GM12878 (cell line): ENCODE results near the gene RAP1GDS1. TPM values are rescaled to one million over a fixed set of nuclear protein-coding genes. Genes with fewer than 3 reads are reported as not detected.

ENCODE experiments used
- ATAC-seq: fragments of 200-7000 bp; cut with Tn5 transposase; 3 replicates; pipeline ENCODE4 v1.9.1; 2020; ENCODE audit warnings: mild to moderate bottlenecking, moderate library complexity
- BruUV-seq: library from RNA; stranded (reverse); fragments of 400-500 nt; replicated peaks from 2 replicates; lab custom pipeline; 2021; lab: Mats Ljungman, UMichigan
- CTCF ChIA-PET: fragments of 300-600 bp; sonication (Branson Sonifier 250); formaldehyde crosslinking; extraction: SDS; loops from one replicate; lab custom pipeline; 2021; ENCODE audit warnings: inconsistent platforms; lab: Yijun Ruan, JAX
- POLR2A ChIA-PET: fragments of 350-600 bp; formaldehyde crosslinking; extraction: SDS; loops from one replicate; lab custom pipeline; 2021; ENCODE audit warnings: inconsistent platforms; lab: Charles Lee
- RAD21 ChIA-PET: fragments of 300-600 bp; sonication (Branson Sonifier 250); formaldehyde crosslinking; loops from one replicate; lab custom pipeline; 2023; ENCODE audit warnings: antibody characterized with exemption; ENCODE audit not compliant: unreplicated experiment; lab: Charles Lee
- SMC1A ChIA-PET: fragments of 300-600 bp; sonication (Branson Sonifier 250); formaldehyde crosslinking; loops from one replicate; lab custom pipeline; 2023; ENCODE audit not compliant: unreplicated experiment, uncharacterized antibody; lab: Charles Lee
- DNase-seq: peaks from one replicate; pipeline ENCODE4 v3.0.0-alpha.2; 2011; ENCODE audit warnings: low read depth, low spot score
- FAIRE-seq: peaks from 3 replicates; lab custom pipeline; 2011; peaks lifted over from hg19 to GRCh38; lab: Jason Lieb, UNC
- H2AFZ ChIP-seq: 2 replicates; pipeline ENCODE4 v1.6.0; 2011; ENCODE audit warnings: low read depth, low read length, control low read depth; ENCODE audit not compliant: control insufficient read depth
- H3K27ac ChIP-seq: 2 replicates; pipeline ENCODE4 v1.5.1; 2011; ENCODE audit warnings: control low read depth; ENCODE audit not compliant: control insufficient read depth, insufficient read depth
- H3K27me3 ChIP-seq, 2 experiments: replicated peaks in 1 of 2; 2 replicates each; pipeline versions ENCODE4 v1.6.0 to v1.6.1; 2011; ENCODE audit warnings: low read length in 1 of 2; ENCODE audit not compliant: control insufficient read depth in 2 of 2, insufficient read depth in 2 of 2
- H3K36me3 ChIP-seq, 2 experiments: 2 replicates each; pipeline ENCODE4 v1.5.1; 2011; ENCODE audit warnings: low read length in 1 of 2; ENCODE audit not compliant: control insufficient read depth in 2 of 2, insufficient read depth in 2 of 2
- H3K4me1 ChIP-seq: 2 replicates; pipeline ENCODE4 v1.6.1; 2011; ENCODE audit warnings: mild to moderate bottlenecking, low read length, moderate library complexity, mixed read lengths; ENCODE audit not compliant: control insufficient read depth, insufficient read depth
- H3K4me2 ChIP-seq: 2 replicates; pipeline ENCODE4 v1.6.0; 2011; ENCODE audit warnings: control low read depth; ENCODE audit not compliant: control insufficient read depth, insufficient read depth
- H3K4me3 ChIP-seq: fragments of 200-600 bp; sonication (generic); 2 replicates; pipeline ENCODE4 v1.5.1; 2016
- H3K79me2 ChIP-seq: 2 replicates; pipeline ENCODE4 v1.6.0; 2011; ENCODE audit warnings: low read length; ENCODE audit not compliant: control insufficient read depth, insufficient read depth
- H3K9ac ChIP-seq: 2 replicates; pipeline ENCODE4 v1.8.0; 2011; ENCODE audit warnings: low read length, control low read depth, mixed read lengths; ENCODE audit not compliant: control insufficient read depth, insufficient read depth
- H3K9me3 ChIP-seq: replicated peaks from 3 replicates; pipeline ENCODE4 v1.5.1; 2011; ENCODE audit warnings: mild to moderate bottlenecking, low read length; ENCODE audit not compliant: control insufficient read depth, insufficient read depth
- H4K20me1 ChIP-seq: 2 replicates; pipeline ENCODE4 v1.6.0; 2011; ENCODE audit not compliant: control insufficient read depth, insufficient read depth
- GABPA ChIP-seq: IDR thresholded peaks from 2 replicates; pipeline ENCODE4 v1.6.1; 2014; ENCODE audit warnings: antibody characterized with exemption, low read depth, mild to moderate bottlenecking, inconsistent platforms
- MXI1 ChIP-seq: fragments of 150-350 bp; IDR thresholded peaks from 2 replicates; pipeline ENCODE4 v1.6.1; 2011; ENCODE audit warnings: low read depth, mild to moderate bottlenecking, inconsistent platforms, low read length, improper control_type of control experiment
- MYC ChIP-seq: IDR thresholded peaks from 2 replicates; pipeline ENCODE4 v1.6.1; 2011; ENCODE audit warnings: mild to moderate bottlenecking, low read length, moderate library complexity, inconsistent platforms; ENCODE audit not compliant: insufficient read depth, insufficient replicate concordance, insufficient read length, severe bottlenecking
- NFYA ChIP-seq: IDR thresholded peaks from 2 replicates; pipeline ENCODE4 v1.6.1; 2011; ENCODE audit warnings: low read depth, mild to moderate bottlenecking, low read length, improper control_type of control experiment, borderline replicate concordance
- RCOR1 ChIP-seq: conservative IDR thresholded peaks from 2 replicates; pipeline ENCODE4 v1.6.1; 2012; ENCODE audit warnings: low read depth, low read length, improper control_type of control experiment
- RUNX3 ChIP-seq: IDR thresholded peaks from 2 replicates; pipeline ENCODE4 v1.6.1; 2012; ENCODE audit warnings: low read length, inconsistent platforms
- SREBF2 ChIP-seq: IDR thresholded peaks from 2 replicates; pipeline ENCODE4 v1.6.1; 2012; ENCODE audit warnings: mild to moderate bottlenecking, low read length
- TCF7 ChIP-seq: IDR thresholded peaks from 2 replicates; pipeline ENCODE4 v1.6.1; 2014; ENCODE audit warnings: antibody characterized with exemption, borderline replicate concordance
- WGBS: methylation state at CpG from one replicate; pipeline ENCODE4 v1.1.6; 2016; ENCODE audit warnings: low lambda C conversion rate; ENCODE audit not compliant: insufficient replicate concordance, insufficient coverage; ENCODE audit errors: missing lambda C conversion rate; 5-methylcytosine and 5-hydroxymethylcytosine counted together
- in situ Hi-C: fragments of 300-500 bp; cut with MboI; formaldehyde crosslinking; loops from 9 replicates; pipeline ENCODE4 v1.14.3; 2018; ENCODE audit warnings: mixed read lengths
- intact Hi-C: fragments of 100-400 bp; cut with micrococcal nuclease; formaldehyde crosslinking; loops from one replicate; pipeline ENCODE4 v1.14.2; 2022; ENCODE audit not compliant: unreplicated experiment
- polyA plus RNA-seq, 11 experiments: library from polyadenylated mRNA; depleted of rRNA in 4 of 11; unstranded in 6 of 11; stranded (reverse) in 5 of 11; fragments of >200 nt; fragmentation: Nextera tagmentation in 4 of 11; fragmentation: Illumina TruSeq in 1 of 11; extraction: Ambion mirVana in 4 of 11; extraction: Trizol in 1 of 11; gene quantifications; 1 replicate in 1 of 11; 2 replicates in 10 of 11; pipeline versions ENCODE4 v1.2.1 to v1.2.3, GENCODE V29; 2011 to 2016; ENCODE audit warnings: inconsistent platforms in 2 of 11, missing spikeins in 2 of 11, low read depth in 1 of 11
- total RNA-seq, 4 experiments: library from RNA; depleted of rRNA in 3 of 4; stranded (reverse); fragments of >200 nt in 3 of 4; fragmentation: Illumina TruSeq in 1 of 4; extraction: Trizol in 1 of 4; gene quantifications; 2 replicates each; pipeline versions ENCODE4 v1.2.1 to v1.2.3, GENCODE V29; 2013 to 2021

RAP1GDS1 gene
- total and polyA plus RNA-seq, 10 of the 15 experiments (the other 5 are each of a cell fraction or from before 2014, with no cell fraction given), result 12.0 to 30.5 (median 20.7) TPM

DNA sequence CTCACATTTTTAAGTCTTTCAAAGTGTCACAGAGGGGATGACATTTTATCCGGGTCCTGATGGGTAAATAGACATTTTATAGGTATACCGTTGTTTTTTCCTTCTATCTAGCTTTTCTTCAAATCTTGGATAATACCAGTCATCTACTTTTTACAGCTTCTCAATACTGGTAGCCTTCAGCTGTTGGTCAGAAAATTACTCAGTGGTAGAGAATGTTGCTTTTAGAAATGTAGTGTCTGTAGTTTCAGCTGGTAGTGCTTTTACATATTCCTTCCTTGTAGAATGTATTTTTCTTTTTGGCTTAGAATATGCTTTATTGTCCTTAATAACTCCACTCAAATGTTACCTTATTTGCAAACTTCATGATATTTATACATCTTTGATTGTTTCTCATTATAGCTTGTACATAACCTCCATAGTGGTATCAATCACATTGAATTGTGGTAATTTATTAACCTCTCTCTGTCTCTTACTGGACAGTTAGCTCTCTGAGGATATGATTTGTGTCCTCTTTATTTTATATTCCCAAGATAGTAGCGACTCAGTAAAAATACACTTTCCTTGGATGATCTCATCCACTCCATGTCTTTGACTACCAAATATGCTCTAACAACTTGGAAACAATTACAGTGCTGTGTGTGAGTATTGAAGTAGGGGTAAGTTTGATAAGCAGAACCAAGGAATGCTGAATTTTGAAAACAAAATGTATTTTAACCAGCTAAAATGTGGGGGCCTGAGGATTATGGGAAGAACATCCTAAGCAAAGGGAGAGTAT, 53.8 kb downstream of the RAP1GDS1 start:
- no peaks in the 10 kb centered on the region for H3K79me2 ChIP-seq
- in situ Hi-C loops, result no loop called here
- H3K36me3 ChIP-seq, result no peaks in the 10 kb centered on the region
- ChIA-PET POLR2A (no interaction called here), RAD21 (no interaction called here), CTCF (interaction anchor here (0.6 kb wide), 1 partner anchor 22 kb away, joined by 3 read pairs; no protein-coding TSS in a partner anchor), SMC1A (interaction anchor here (0.6 to 1.1 kb wide), 3 partner anchors 17 to 1317 kb away, joined by 3 read pairs; no protein-coding TSS in a partner anchor)
- no TSS peak for BruUV-seq
- no peak overlapping the region for H3K4me2 ChIP-seq
- no peak for FAIRE-seq
- no peak overlapping the region for H3K27ac ChIP-seq
- no peak for DNase-seq
- no peak overlapping the region for H3K9ac ChIP-seq
- H3K9me3 ChIP-seq, result no peaks in the 10 kb centered on the region; the same call in 2 of the 3 replicates
- H4K20me1 ChIP-seq, result no peaks in the 10 kb centered on the region
- intact Hi-C loops, result no loop called here
- WGBS, result 95% methylated on average over 3 of the region's 3 CpGs
- no peaks in the 10 kb centered on the region for H3K27me3 ChIP-seq
- no peak overlapping the region for H3K4me3 ChIP-seq
- no peak overlapping the region for H2AFZ ChIP-seq
- ATAC-seq, result no peak
- no peaks in the 10 kb centered on the region for H3K4me1 ChIP-seq
- no peak for TF ChIP-seq RUNX3

DNA sequence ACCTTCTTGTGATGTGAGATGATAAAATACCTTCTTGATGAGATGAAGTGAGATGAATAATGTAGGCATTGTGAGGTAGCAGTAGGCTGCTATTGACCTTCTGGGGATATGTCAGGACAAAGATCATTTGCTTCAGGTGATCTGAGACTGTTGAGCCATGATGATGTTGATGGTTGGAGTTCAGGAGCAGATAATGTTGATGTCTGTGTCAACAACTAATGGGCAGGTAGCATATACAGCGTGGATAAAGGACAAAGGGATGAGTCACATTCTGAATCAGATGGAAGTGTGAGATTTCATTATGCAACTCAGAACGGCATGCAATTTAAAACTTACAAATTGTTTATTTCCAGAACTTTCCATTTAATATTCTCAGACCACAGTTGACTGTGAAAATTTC, 57.3 kb downstream of the RAP1GDS1 start:
- no peak for DNase-seq
- POLR2A ChIA-PET, result no interaction called here
- SMC1A ChIA-PET, result no interaction called here
- no peak overlapping the region for H3K27ac ChIP-seq
- no peaks in the 10 kb centered on the region for H3K79me2 ChIP-seq
- FAIRE-seq, result no peak
- intact Hi-C loops, result no loop called here
- no peaks in the 10 kb centered on the region for H3K36me3 ChIP-seq
- no TSS peak for BruUV-seq
- H3K9me3 ChIP-seq, result no peaks in the 10 kb centered on the region; the same call in 1 of the 3 replicates
- no peak overlapping the region for H3K9ac ChIP-seq
- RAD21 ChIA-PET, result no interaction called here
- no peak overlapping the region for H3K4me3 ChIP-seq
- TF ChIP-seq MXI1 (no peak), NFYA (no peak), SREBF2 (no peak), MYC (no peak), GABPA (no peak), RCOR1 (no peak), TCF7 (no peak)
- TF ChIP-seq, all 136 proteins: peak for 0
- Histone ChIP-seq H3K27me3 (no peaks in the 10 kb centered on the region), H2AFZ (no peak overlapping the region), H3K4me2 (no peak overlapping the region), H4K20me1 (no peaks in the 10 kb centered on the region), H3K4me1 (no peaks in the 10 kb centered on the region)
- CTCF ChIA-PET, result no interaction called here
- ATAC-seq, result no peak
- in situ Hi-C loops, result no loop called here
- 97% methylated on average over 2 of the region's 2 CpGs for WGBS
